Measurements from ENCODE around the gene SEMA6B.

The SEMA6B gene

DNA sequence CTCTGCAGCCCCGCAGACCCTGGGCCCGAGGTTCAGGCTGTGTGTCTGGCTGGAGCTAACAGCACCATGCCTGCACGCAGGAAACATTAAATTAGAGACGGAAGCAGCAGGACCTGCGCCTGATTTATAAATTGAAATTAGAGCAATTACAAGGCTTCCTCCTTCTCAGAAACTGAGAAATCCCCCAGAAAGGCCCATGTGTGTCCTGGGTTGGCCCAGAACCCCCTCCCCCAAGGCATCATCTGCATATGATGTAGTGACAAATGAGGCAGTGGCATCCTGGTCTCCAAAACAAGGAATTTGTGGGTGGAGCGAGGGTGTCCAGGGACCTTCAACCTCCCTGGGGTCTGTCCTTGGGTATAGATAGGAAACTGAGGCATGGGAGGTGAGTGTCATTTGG is 27.2 kb upstream of the SEMA6B start:
- no peak for DNase-seq

DNA sequence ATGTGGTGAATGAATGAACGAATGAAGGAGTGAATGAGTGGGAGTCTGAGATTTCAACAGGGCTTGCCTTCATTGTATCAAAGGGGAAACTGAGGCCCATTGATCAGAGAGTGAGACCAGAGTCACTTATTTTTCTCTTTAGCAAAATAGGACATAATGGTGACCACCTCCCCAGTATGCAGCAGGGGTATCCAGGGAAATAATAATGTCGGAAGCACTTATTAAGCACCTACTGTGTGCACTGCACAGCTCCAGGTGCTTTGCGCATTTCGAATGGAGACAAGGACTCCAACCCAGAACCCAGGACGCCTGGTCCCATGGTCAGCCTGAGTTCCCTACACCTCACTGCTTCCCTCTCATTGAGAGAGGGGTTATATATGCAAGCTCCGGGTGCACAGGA is 26.8 kb upstream of the SEMA6B start:
- no peak for DNase-seq

DNA sequence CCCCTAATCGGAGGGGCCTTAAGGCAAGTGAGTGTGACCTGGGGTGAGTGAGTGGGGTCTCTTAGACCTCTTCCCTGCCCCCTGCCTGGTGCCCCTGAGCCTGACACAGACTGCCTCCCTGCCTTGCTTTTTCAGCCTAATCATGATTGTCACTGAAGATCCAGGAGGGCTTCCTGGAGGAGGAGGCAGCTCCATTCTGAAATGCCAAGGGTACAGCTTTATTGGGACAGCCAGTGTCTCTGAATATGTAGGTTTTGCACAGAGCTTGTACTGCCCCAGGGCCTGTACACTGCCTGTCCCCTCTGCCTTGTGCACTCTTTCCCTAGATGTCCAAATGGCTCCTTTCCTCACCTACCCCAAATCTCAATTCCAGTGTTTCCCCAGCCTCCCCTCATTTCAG is 26.1 kb upstream of the SEMA6B start:
- no peak for DNase-seq

DNA sequence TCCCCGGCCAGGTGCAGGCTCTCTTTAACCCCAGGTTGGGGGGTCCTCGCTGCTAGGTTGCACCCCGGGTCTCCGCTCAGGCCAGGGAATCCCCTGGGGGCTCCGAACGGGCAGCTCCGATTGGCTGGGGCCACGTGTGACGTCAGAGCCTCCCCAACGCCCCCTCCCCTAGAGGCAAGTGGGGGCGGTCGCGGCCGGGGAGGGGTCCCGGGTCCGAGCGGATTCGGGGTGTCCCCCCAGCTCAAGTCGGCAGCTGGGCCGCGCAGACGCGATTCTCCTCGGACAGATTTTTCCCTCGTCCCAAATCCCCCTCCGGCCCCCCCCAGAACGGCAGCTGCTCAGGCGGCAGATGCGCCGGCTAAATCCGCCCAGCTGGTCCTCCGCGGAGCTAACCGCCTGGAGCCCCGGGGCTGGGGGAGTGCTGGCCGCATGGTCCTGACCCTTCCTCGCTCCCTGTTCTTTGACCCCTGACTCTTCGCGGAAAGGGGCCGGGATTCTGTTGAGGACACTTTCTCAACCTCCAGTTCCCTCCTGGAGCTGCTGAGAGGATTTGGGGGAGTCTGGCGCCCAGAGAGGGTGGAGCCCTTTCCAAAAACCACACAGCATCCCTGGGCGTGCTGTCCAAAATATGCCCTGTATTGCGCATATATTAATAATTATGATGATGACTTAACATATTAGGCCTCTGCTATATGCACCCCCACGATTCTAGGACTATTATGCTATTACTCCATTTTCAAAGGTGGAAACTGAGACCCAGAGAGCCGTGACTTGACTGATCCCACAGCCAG is 25.4 kb upstream of the SEMA6B start:
- DNase-seq, result peak; percentile 44

DNA sequence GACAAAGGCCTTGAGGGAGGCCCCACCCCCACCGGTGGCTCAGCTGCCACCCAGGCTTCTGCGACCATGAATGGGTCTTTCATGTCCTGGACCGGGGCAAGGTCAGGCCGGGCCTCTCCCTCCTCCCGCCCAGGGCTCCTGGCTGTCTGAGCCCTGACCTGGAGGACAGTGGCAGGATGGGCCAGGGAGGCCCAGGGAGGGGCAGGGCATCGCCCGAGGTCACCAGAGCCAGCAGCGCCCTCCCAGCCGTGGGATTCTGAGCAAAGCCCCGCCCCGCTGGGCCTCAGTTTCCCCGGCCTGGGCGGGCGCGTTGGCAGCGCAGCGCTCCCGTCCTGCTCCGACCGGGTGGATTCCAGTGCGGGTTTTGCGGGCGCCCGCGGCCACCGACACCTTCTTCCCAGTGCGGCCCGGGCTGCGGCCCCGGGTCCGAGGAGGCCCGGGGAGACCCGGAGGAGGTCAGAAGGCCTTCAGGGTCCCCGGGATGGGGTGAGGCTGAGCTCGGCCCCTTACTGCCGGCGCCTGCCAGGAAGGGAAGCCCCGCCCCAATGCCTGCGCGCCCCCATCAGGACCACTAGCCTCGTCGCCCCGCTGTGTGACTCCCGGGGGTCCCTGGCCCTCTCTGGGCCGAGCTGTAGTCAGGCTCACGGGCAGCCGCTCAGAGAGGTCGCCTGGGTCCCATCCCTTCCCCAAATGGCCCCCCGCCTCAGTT is 24.6 kb upstream of the SEMA6B start:
- DNase-seq, result no peak

DNA sequence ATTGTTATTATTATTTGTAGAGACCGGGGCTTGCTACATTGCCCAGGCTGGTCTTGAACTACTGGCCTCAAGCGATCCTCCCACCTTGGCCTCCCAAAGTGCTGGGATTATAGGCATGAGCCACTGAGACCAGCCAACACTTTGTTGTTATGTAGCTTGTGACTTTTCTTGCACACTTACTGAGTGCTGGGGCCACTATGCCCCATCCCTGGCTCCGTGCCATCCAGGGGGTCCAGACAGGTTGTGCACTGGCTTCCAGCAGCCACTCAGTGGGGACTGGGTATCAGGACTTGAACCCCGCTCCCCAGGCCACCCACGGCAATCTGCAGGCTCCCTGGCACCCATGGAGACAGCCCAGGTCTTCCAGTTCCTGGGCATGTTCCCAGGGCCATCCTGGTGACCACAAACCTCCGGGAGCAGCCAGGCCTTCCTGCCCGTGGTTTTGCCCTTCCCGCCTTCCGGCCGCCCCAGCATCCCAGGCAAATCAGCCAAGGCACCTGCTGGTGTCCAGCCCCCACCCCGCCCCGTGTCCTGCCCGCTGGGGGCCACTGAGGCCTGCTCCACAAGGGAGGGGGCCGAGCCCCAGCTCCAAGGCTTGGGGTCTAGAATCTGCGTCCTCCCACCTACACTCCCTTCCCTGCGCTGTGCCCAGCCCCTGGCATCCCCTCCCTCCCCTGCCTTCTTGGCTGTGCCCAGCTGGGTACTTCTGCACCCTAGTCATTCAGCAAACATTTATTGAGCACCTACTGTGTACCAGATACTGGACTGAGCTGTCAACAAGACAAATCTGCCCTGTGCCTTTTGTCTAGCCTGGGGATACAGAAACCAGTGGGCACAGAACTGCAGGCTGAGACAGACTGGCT is 23.7 kb upstream of the SEMA6B start:
- DNase-seq, result no peak

DNA sequence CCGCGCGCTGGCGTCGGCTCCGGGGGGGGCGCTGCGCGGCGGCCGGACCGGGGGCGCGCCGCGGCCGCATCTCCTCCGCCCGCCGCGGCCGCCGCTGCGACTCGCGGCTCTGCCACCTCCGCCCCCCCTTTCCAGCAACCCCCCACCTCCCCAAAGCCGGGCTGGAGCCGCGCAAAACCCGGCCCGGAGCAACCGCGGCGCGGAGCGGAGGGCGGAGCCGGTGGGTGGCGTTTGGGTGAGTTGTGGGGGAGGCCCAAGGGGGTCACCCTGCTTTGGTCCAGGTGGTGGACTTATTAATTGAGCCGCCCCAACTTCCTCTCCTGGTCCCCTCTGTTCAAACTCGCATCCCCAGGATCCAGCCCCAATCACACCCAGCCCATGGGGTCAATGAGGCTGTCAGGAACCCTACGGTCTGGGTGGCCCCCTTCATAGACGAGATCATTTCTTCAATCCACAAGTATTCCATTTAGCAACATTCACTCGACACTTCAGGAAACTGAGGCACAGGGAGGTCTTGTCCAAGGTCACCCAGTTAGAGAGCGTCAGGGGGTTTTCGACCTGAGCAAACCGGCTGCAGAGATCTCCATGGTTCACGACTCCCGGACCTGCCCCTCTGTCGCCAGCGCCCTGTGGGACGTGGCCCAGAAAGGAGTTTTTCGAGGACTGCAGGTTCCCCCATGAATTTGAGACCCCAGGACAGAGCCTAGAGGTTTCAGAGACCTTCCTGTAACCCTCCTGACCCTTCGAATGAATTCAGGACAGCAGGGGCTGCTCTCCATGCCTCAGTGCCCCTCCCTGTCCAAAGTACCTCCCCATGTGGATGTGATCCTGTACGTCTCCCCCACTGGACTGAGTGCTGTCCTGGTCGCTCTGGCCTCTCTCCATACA is 22.4 kb upstream of the SEMA6B start:
- peak; percentile 13 for DNase-seq

DNA sequence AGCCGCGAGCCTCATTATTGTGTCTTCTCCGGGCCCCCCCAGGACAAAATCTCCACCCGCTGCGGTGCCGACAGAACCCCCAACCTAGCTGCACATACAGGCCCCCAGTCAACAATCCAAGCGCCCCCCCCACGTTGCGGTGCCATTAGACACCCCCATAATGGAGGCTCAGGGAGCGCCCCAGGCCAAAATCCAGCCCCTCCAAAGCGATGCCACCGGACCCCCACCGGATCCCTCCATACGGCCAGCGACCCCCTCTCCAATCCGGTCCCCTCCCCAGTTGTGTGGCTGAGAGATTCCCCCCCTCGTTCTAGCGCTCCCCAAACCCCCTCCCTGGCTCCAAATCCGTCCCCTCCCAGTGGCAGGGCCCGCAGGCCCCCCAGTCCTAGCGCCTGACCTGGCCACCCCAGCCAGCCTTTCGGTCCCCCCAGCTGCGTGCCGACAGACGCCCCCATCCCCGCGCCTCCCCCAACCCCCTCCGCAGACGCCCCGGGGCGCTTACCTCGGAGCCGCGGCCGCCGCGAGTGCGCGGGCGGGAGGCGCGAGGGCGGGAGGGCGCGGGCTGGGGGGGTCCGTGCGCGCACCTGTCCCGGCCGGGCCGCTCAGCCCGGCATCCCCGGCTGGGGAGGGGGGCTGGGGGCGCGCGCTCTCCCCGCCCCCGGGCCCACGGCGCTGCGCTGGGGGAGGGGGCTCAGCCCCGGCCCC is 21.6 kb upstream of the SEMA6B start:
- DNase-seq, result no peak

DNA sequence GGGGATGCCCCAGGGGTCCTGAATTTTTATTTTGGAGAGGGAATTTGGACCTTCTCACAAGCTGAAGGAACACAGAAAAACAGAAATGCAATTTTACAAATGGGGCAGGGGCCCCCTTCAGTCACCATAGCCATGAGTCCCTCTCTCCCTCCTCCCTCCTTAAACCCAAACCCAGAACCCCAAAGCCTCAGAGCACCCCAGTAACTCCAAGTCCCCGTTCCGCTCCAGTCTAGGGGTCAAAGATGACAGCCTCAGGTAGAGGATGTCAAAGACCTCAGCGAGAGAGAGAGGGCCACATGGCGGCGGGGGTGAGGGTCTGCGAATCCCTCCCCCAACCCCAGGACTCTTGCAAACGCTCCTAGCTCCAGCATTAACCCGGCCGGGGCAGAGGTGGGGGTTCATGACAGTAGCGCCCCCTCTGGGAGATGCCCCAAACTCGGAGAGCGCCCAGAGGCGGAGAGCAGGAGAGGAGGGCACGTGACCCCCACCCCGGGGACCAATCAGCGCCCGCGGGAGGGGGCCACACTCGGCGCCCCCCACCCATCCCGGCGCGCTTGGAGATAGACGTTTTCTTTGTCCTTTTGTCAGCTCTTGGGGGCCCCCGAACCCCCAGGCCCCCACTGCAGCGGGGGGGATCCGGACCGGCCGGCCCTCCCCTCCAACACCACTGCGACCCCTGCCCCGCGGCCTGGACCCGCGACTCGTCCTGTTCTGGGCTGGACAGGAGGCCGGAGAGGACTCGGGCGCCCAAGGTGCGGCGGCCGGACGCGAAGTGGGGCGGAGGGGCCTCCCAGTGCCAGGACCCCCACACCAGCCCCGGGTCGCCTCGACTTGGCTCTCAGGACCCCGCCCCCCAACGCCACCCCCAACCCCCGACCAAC is 20.8 kb upstream of the SEMA6B start:
- DNase-seq, result no peak

DNA sequence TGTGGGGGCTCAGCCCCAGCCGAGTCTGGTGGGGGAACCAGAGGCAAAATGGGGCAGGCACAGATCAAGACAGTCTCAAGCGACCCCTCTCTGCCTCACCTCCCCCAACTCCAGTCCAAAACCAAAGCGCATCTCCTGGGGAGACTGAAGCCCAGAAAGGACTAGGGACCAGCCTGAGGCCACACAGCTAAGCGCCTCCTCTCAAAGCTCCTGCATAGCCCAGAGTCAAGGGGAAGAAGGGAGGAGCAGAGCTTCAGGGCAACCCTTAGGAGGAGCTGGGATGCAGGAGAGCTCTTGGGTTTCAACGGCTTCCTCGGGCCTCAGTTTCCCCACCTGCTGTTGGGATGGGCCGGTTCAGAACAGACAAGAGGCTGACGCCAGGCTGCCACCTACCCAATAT is 19.9 kb upstream of the SEMA6B start:
- DNase-seq, result no peak

DNA sequence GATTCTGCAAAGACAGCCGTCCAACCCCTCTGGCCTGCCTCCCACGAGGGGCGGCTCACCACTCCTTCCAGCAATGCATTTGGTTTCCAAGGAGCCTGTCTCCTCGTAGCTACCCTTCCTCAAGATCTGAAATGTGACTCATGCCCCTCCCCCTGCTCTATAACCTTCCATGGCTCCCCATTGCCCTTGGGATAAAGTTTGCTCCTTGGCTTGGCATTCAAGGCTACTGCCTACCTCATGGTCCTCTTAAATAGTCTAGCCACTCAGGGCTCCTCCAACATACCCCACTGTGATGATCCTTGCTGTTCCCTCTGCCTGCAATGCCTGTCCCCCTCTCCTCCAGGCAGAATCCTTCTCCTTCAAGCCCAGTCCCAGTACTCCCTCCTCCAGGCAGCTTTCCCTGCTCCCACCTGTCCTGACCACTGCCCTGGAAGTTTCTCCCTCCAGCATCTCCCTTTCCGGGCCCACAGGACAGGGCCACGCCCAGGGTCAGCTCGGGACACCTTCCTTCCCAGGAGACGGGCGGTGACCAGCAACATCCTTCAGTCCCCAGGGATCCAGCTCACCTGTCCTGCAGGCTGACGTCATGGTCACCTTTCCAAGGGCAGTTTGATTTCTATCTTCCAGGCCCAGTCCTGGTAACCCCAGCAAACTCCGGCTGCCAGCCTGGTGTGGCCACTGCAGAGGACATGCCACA is 19.2 kb upstream of the SEMA6B start:
- DNase-seq, result no peak

DNA sequence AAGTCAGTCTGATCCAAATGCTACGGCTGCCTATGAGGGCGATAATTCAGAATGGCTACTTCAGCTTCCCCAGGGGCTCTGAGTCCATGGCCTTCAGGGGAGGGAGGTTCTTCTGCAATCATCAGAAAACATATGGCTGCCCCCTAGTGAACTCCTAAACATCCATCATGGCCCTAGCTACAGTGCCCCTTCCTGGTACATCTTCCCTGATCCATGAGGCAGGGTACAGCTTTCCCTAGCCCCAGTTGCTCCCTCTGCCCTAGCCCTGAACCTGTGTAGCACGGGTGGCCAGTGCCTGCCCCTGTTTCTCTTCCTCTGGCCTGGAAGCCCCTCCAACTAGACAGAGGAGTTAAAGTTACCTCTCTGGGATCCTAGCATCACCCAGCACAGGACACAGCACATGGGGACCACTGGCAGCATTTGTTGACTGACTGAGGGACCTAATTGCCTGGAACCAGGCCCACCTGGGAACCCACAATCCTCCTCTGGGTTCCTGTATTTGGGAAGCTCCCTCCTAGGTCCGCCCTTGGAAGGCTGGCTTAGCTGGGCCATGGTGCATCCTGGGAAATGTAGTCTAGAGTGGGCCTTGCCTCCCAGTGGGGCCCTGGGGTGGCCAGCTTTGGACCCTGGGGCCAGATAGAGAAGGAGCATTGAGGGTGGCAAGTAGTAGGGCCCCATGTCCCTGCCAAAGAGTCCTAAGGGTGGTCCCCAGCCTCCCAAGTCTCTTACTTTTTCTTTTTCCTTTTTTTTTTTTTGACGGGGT is 17.7 kb upstream of the SEMA6B start:
- no peak for DNase-seq

DNA sequence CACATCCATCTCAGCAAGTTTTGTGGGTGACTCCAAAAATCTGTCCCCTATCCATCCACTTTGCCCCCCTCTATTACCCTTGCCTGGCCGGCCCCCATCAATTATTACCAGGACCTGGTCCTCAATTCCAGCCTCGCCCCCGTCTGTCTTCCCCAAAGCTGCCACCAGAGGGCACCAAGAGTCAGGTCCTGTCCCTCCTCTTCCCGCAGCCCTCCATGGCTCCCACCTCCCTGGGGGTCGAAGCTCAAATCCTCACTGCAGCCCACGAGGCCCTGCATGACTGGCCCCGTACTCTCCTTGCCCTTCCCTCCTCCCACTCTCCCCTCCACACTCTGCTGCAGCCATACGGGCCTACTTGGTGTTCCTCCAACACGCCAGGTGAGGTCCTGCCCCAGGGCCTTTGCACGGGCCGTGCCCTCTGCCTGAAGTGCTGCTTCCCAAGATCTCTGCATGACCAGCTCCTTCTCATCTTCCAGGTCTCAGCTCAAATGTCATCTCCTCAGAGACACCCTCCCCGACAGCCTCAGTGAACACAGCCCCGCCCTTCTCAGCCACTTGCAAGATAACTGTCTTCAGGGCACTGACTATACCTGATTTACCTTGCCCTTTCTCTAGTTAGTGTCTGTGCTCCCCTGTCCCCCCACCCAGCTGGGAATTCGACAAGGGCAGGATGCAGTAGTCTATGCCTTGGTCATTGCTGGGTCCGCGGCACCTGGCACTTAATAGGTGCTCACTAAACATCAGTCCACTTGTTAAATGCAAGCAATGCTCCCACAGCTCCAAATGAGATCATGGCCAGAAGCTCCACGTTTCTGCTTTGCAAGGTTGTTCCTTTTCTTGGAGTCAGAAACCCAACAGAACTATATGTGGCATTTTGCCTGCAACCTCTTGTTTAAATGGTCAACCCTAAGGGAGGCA is 16.8 kb upstream of the SEMA6B start:
- peak; percentile 7 for DNase-seq

DNA sequence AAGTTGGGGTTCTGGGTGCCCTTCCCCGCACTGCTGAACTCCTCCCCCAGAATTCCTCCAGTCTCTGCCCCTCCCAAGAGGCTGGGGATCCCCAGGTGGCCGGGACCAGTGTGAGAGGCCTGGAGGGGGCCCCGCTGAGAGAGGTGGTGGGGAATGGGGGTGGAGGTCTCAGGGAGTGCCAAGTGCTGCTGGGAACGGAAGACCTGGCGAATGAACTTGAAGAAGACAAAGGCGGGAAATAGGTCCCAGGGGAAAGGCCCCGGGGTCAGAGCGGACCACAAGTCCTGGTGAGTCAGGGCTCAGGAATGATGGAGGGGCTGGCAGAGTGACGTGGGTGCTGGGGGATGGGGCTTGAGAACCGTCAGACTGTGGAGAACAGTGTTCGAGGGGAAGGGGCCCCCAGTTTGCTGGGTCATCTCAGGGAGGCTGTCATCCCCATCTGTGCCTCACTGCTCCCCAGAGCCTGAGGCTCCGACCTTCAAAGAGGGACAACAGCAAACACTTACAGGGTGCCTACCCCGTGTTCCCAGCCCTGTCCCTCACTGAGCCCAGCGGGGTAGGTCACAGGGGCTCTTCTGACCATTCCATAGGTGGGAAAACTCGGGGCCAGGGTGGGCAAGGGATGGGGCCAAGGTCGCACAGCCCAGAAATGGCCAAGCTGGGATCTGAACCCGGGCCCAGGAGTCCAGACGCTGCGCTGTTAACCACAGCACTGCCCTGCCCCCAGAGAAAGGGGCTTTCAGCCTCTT is 16.0 kb upstream of the SEMA6B start:
- DNase-seq, result no peak

DNA sequence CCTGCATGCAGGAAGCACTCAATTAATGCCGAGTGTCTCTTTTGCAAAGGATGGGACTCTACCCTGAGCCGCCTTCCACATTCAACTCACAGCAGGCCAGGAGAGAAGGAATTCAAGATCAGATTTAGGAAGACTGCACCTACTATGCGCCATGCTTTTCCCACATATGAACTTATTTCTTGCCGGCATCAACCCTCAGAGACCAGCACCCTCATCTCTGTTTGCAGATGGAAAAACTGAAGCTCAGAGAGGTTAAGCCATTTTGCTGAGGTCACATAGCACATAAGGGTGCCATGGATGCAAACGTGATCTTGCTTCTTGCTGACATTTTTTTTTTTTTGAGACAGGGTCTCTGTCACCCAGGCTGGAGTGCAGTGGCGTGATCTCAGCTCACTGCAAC is 14.2 kb upstream of the SEMA6B start:
- DNase-seq, result no peak

DNA sequence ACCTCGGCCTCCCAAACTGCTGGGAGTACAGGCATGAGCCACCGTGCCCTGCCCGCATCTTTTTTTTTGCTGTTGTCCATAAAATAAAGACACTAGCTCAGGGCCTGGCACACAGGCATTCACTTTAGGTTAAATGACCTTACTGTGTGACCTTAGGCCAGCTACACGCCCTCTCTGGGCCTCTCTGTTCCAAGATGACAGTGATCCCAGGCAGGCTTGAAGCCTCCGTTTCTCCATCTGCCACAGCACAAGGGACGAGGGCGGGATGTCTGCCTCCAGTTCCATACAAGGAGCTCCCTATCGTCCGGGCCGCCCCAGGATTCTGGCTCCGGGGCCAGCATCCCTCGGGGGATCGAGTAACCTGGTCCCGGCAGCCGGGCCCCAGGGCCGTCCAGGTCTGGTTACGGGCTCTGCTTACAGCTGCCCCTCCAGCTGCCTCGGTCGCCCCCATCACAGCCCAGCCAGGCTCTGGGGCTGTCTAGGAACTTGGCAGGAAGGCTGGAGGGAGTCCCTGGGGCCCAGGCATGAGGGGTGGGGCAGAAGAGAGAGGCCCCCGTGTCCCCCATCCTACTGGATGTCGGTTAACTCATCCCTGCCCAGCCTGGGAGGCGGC is 11.9 kb upstream of the SEMA6B start:
- DNase-seq, result no peak

DNA sequence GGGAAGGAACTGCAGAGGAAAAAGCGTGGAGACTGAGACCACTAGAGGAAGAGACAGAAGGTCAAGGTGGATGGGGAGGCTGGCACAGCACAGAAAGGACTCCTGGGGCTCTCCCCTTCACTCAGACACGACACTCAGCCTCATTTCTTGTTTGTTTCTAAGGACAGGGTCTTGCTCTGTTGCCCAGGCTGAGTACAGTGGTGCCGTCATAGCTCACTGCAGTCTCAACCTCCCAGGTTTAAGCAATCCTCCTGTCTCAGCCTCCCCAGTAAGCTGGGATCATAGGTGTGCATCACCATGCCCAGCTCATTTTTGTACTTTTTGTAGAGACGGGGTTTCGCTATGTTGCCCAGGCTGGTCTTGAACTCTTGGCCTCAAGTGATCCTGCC is 11.4 kb upstream of the SEMA6B start:
- no peak for DNase-seq
